ENCODE data around the gene S100A13.

Gene S100A13

GRCh38 chr1:153629971-153630370 lies 2.7 kb upstream of the S100A13 start:
- TF ChIP-seq, protein P1, sequence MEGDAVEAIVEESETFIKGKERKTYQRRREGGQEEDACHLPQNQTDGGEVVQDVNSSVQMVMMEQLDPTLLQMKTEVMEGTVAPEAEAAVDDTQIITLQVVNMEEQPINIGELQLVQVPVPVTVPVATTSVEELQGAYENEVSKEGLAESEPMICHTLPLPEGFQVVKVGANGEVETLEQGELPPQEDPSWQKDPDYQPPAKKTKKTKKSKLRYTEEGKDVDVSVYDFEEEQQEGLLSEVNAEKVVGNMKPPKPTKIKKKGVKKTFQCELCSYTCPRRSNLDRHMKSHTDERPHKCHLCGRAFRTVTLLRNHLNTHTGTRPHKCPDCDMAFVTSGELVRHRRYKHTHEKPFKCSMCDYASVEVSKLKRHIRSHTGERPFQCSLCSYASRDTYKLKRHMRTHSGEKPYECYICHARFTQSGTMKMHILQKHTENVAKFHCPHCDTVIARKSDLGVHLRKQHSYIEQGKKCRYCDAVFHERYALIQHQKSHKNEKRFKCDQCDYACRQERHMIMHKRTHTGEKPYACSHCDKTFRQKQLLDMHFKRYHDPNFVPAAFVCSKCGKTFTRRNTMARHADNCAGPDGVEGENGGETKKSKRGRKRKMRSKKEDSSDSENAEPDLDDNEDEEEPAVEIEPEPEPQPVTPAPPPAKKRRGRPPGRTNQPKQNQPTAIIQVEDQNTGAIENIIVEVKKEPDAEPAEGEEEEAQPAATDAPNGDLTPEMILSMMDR (IDR thresholded peaks at IDR 0.05; ENCODE audit: borderline replicate concordance, extremely low read depth, low read length, poor library complexity, severe bottlenecking): no peak
- no peak for TF ChIP-seq EZH2 (IDR thresholded peaks at IDR 0.05; ENCODE audit: borderline replicate concordance, low read depth, low read length, severe bottlenecking)
- Histone ChIP-seq H3K4me1 (ENCODE audit: insufficient read depth, low read length) (peaks cover 8% of the 10 kb centered on the region), H3K27me3 (ENCODE audit: insufficient read depth, low read length, poor library complexity) (no peaks in the 10 kb centered on the region), H3K4me2 (ENCODE audit: insufficient read depth, low read length) (no peak overlapping the region), H3K27ac (ENCODE audit: low read length) (no peak overlapping the region), H3K79me2 (ENCODE audit: insufficient read depth, low read length) (peaks cover 11% of the 10 kb centered on the region), H3K9me3 (ENCODE audit: insufficient read depth, low read length, severe bottlenecking) (no peaks in the 10 kb centered on the region), H3K4me3 (ENCODE audit: low read depth in 1 of 2, low read length in 2 of 2) (no peak overlapping the region), H4K20me1 (ENCODE audit: insufficient read depth, low read length) (no peaks in the 10 kb centered on the region), H3K36me3 (ENCODE audit: insufficient read depth, low read length) (no peaks in the 10 kb centered on the region; the same call in 1 of the 2 replicates), H3K9ac (ENCODE audit: low read depth, low read length) (no peak overlapping the region), H2AFZ (ENCODE audit: low read depth, low read length) (no peak overlapping the region)
- DNase-seq (no peak), ATAC-seq (ENCODE audit: insufficient read depth, low read depth) (no peak)

- H3K27ac ChIP-seq (ENCODE audit: low read length): no peak overlapping the region
- no peak for ATAC-seq (ENCODE audit: insufficient read depth, low read depth)
- H4K20me1 ChIP-seq (ENCODE audit: insufficient read depth, low read length): no peaks in the 10 kb centered on the region
- H3K9me3 ChIP-seq (ENCODE audit: insufficient read depth, low read length, severe bottlenecking): no peaks in the 10 kb centered on the region
- no peak overlapping the region for H3K9ac ChIP-seq (ENCODE audit: low read depth, low read length)
- H3K4me3 ChIP-seq (ENCODE audit: low read depth in 1 of 2, low read length in 2 of 2): no peak overlapping the region
- no peak overlapping the region for H3K4me2 ChIP-seq (ENCODE audit: insufficient read depth, low read length)
- H3K27me3 ChIP-seq (ENCODE audit: insufficient read depth, low read length, poor library complexity): no peaks in the 10 kb centered on the region
- peaks cover 6% of the 10 kb centered on the region for H3K4me1 ChIP-seq (ENCODE audit: insufficient read depth, low read length)
- peaks cover 4% of the 10 kb centered on the region for H3K79me2 ChIP-seq (ENCODE audit: insufficient read depth, low read length)
- no peak overlapping the region for H2AFZ ChIP-seq (ENCODE audit: low read depth, low read length)
- TF ChIP-seq, protein P1 (IDR thresholded peaks at IDR 0.05; ENCODE audit: borderline replicate concordance, extremely low read depth, low read length, poor library complexity, severe bottlenecking): no peak
- no peak for TF ChIP-seq EZH2 (IDR thresholded peaks at IDR 0.05; ENCODE audit: borderline replicate concordance, low read depth, low read length, severe bottlenecking)
- H3K36me3 ChIP-seq (ENCODE audit: insufficient read depth, low read length): no peaks in the 10 kb centered on the region; the same call in 1 of the 2 replicates
- no peak for DNase-seq
These were observed 2.0 kb upstream of the S100A13 start for GRCh38 chr1:153629343-153629665.

GRCh38 chr1:153628638-153629342 lies 1.5 kb upstream of the S100A13 start:
- H3K27ac ChIP-seq (ENCODE audit: low read length): no peak overlapping the region
- no peaks in the 10 kb centered on the region for H3K79me2 ChIP-seq (ENCODE audit: insufficient read depth, low read length)
- no peak overlapping the region for H3K9ac ChIP-seq (ENCODE audit: low read depth, low read length)
- DNase-seq (no peak), ATAC-seq (ENCODE audit: insufficient read depth, low read depth) (no peak)
- no peaks in the 10 kb centered on the region for H4K20me1 ChIP-seq (ENCODE audit: insufficient read depth, low read length)
- no peak overlapping the region for H3K4me3 ChIP-seq (ENCODE audit: low read depth in 1 of 2, low read length in 2 of 2)
- no peak for TF ChIP-seq EZH2 (IDR thresholded peaks at IDR 0.05; ENCODE audit: borderline replicate concordance, low read depth, low read length, severe bottlenecking)
- TF ChIP-seq, protein P1 (IDR thresholded peaks at IDR 0.05; ENCODE audit: borderline replicate concordance, extremely low read depth, low read length, poor library complexity, severe bottlenecking): no peak
- no peaks in the 10 kb centered on the region for H3K9me3 ChIP-seq (ENCODE audit: insufficient read depth, low read length, severe bottlenecking)
- no peak overlapping the region for H2AFZ ChIP-seq (ENCODE audit: low read depth, low read length)
- H3K4me1 ChIP-seq (ENCODE audit: insufficient read depth, low read length): peaks cover 6% of the 10 kb centered on the region
- no peaks in the 10 kb centered on the region for H3K27me3 ChIP-seq (ENCODE audit: insufficient read depth, low read length, poor library complexity)
- H3K4me2 ChIP-seq (ENCODE audit: insufficient read depth, low read length): no peak overlapping the region
- H3K36me3 ChIP-seq (ENCODE audit: insufficient read depth, low read length): no peaks in the 10 kb centered on the region
